Caco-2 (cell line): ENCODE measurements around the gene DSCAM. TPM values are rescaled to one million over a fixed set of nuclear protein-coding genes. Genes with fewer than 3 reads are reported as not detected.

Experiments used
- BruUV-seq: library from RNA; stranded (reverse); fragments of 400-500 nt; replicated peaks from 2 replicates; lab custom pipeline; 2021; lab: Mats Ljungman, UMichigan
- CTCF ChIA-PET: fragments of 300-600 bp; sonication (Branson Sonifier 250); formaldehyde crosslinking; loops from one replicate; lab custom pipeline; 2022; ENCODE audit warnings: antibody characterized with exemption; lab: Charles Lee
- POLR2A ChIA-PET: fragments of 300-600 bp; sonication (Branson Sonifier 250); formaldehyde crosslinking; loops from one replicate; lab custom pipeline; 2022; ENCODE audit warnings: antibody characterized with exemption; lab: Charles Lee
- DNase-seq, 2 experiments: peaks; one replicate each; pipeline versions ENCODE4 v3.0.0 to v3.0.0-alpha.2; 2020 to 2022
- H3K27me3 ChIP-seq: replicated peaks from 2 replicates; pipeline ENCODE4 v1.6.0; 2011; ENCODE audit warnings: low read length; ENCODE audit not compliant: control insufficient read depth, insufficient read depth
- H3K36me3 ChIP-seq: 2 replicates; pipeline ENCODE4 v1.5.1; 2011; ENCODE audit warnings: low read length; ENCODE audit not compliant: control insufficient read depth, insufficient read depth
- H3K4me1 ChIP-seq: fragments of 250-450 bp; sonication (Bioruptor Pico); 2 replicates; pipeline ENCODE4 v1.5.1; 2020; ENCODE audit warnings: mild to moderate bottlenecking
- H3K4me3 ChIP-seq: 2 replicates; pipeline ENCODE4 v1.5.1; 2011; ENCODE audit warnings: low read depth, mild to moderate bottlenecking, control low read depth, low read length
- H3K9me3 ChIP-seq: fragments of 250-450 bp; sonication (Bioruptor Pico); 2 replicates; pipeline ENCODE4 v1.5.1; 2020; ENCODE audit warnings: mild to moderate bottlenecking, moderate library complexity
- H3K27ac Mint-ChIP-seq: one replicate; pipeline ENCODE4 v1.8.0; 2022; ENCODE audit warnings: mixed read lengths; ENCODE audit not compliant: unreplicated experiment
- H3K27me3 Mint-ChIP-seq: one replicate; pipeline ENCODE4 v1.8.0; 2022; ENCODE audit warnings: mixed read lengths; ENCODE audit not compliant: insufficient read depth, unreplicated experiment
- H3K36me3 Mint-ChIP-seq: one replicate; pipeline ENCODE4 v1.8.0; 2022; ENCODE audit warnings: mild to moderate bottlenecking, mixed read lengths; ENCODE audit not compliant: insufficient read depth, unreplicated experiment
- H3K4me1 Mint-ChIP-seq: one replicate; pipeline ENCODE4 v1.8.0; 2022; ENCODE audit warnings: low read depth, mixed read lengths; ENCODE audit not compliant: unreplicated experiment
- H3K4me3 Mint-ChIP-seq: one replicate; pipeline ENCODE4 v1.8.0; 2022; ENCODE audit warnings: mild to moderate bottlenecking, moderate library complexity, mixed read lengths; ENCODE audit not compliant: unreplicated experiment
- H3K9me3 Mint-ChIP-seq: one replicate; pipeline ENCODE4 v1.8.0; 2022; ENCODE audit warnings: mixed read lengths; ENCODE audit not compliant: unreplicated experiment
- intact Hi-C: fragments of 100-400 bp; cut with micrococcal nuclease; formaldehyde crosslinking; loops from one replicate; pipeline ENCODE4 v1.10.0; 2022; ENCODE audit not compliant: unreplicated experiment
- total RNA-seq: library from RNA; stranded (reverse); gene quantifications from 2 replicates; pipeline ENCODE4 v1.2.3, GENCODE V29; 2022
- TF ChIP-seq, protein P1 (sequence below), 2 experiments: fragments of 200-600 bp in 1 of 2; IDR thresholded peaks; 1 replicate in 1 of 2; 2 replicates in 1 of 2; pipeline versions ENCODE4 v1.5.1 to v1.8.0; 2011 to 2022; ENCODE audit warnings: antibody characterized with exemption in 1 of 2, control low read depth in 1 of 2, inconsistent platforms in 1 of 2, low read depth in 1 of 2, low read length in 1 of 2, mild to moderate bottlenecking in 1 of 2, moderate library complexity in 1 of 2; ENCODE audit not compliant: insufficient read depth in 1 of 2, severe bottlenecking in 1 of 2, unreplicated experiment in 1 of 2

Gene DSCAM
- total RNA-seq, 1 experiment from 2014 or later, result not detected

DNA sequence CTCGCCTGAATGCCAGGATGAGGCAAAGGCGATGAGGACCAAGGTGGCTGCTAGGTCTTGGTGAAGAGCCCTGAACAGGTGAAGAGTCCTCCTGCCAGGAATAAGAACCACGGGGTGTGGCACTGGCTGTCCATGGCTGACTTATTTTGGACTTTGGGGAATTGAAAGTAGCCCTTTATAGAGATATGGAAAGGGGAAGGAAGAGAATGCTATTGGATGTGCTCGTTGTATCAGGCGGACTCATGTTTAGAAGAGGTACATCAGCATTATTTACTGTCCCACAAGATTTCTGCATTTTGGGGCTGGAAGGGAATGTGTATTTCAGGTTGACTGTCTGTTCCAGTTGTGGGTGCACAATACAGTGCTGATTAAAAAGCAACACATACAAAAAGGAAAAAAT, 465.8 kb downstream of the DSCAM start:
- Mint-ChIP-seq H3K27me3 (peaks cover 23% of the 10 kb centered on the region), H3K4me1 (no peaks in the 10 kb centered on the region), H3K36me3 (no peaks in the 10 kb centered on the region), H3K9me3 (no peaks in the 10 kb centered on the region), H3K4me3 (no peak overlapping the region), H3K27ac (no peak overlapping the region)
- Histone ChIP-seq H3K36me3 (no peaks in the 10 kb centered on the region), H3K27me3 (no peaks in the 10 kb centered on the region), H3K4me3 (no peak overlapping the region), H3K9me3 (no peaks in the 10 kb centered on the region), H3K4me1 (0 out of 2 replicates have a peak, but pooled peaks cover 2% of the 10 kb centered on the region)
- no TSS peak for BruUV-seq
- intact Hi-C loops, result no loop called here
- TF ChIP-seq, protein P1, sequence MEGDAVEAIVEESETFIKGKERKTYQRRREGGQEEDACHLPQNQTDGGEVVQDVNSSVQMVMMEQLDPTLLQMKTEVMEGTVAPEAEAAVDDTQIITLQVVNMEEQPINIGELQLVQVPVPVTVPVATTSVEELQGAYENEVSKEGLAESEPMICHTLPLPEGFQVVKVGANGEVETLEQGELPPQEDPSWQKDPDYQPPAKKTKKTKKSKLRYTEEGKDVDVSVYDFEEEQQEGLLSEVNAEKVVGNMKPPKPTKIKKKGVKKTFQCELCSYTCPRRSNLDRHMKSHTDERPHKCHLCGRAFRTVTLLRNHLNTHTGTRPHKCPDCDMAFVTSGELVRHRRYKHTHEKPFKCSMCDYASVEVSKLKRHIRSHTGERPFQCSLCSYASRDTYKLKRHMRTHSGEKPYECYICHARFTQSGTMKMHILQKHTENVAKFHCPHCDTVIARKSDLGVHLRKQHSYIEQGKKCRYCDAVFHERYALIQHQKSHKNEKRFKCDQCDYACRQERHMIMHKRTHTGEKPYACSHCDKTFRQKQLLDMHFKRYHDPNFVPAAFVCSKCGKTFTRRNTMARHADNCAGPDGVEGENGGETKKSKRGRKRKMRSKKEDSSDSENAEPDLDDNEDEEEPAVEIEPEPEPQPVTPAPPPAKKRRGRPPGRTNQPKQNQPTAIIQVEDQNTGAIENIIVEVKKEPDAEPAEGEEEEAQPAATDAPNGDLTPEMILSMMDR (IDR thresholded peaks at IDR 0.05; ENCODE audit: insufficient read depth in 1 of 2, low read depth in 1 of 2, low read length in 1 of 2, severe bottlenecking in 1 of 2, unreplicated experiment in 1 of 2), result no peak
- no peak for DNase-seq
- ChIA-PET CTCF (no interaction called here), POLR2A (no interaction called here)

DNA sequence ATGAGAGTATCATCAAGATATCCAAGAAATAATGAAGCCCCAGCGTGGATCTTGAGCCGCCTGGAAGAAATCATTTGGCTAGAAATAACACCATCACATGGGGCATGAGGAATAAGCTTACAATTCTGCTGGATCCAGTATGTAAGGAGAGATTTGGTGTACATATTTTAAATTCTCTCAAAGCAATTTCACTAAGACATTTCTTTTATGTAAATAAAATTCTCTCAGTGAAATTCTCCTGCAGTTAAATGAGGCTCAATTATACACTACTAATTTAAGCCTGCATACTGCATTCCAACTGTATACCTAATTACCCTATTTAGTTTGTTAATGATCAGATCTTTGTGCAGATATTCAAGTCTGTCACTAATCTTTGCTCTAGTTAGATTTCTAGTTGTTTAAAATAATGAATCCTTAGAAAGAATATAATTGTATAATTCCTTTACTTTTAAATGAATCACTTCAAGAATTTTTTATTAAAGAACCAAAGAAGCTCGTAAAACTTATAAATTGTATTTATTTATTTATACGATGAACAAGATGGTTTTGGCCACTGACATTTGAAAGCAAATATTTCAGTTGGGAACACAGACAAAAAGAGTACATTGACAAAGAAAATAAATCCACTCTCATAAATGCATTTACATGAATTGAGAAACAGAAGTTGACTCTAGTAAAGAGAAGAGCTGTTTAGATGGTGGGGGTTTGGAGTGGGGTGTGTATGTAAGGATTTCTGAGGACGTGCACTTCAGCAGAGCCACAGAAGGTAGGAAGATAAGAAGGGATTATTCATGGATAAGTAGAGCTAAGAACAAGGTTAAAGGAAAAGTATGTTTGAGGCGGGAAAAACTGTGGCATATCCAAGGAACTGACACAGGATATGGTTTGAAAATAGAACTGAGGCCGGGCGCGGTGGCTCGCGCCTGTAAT, 466.8 kb downstream of the DSCAM start:
- H3K4me1 Mint-ChIP-seq, result no peaks in the 10 kb centered on the region
- intact Hi-C loops, result no loop called here
- CTCF ChIA-PET, result no interaction called here
- no peaks in the 10 kb centered on the region for H3K4me1 ChIP-seq
- POLR2A ChIA-PET, result no interaction called here
- H3K4me3 ChIP-seq, result no peak overlapping the region
- H3K9me3 ChIP-seq, result no peaks in the 10 kb centered on the region
- DNase-seq, result no peak
- H3K36me3 Mint-ChIP-seq, result no peaks in the 10 kb centered on the region
- TF ChIP-seq, protein P1 (IDR thresholded peaks at IDR 0.05; ENCODE audit: insufficient read depth in 1 of 2, low read depth in 1 of 2, low read length in 1 of 2, severe bottlenecking in 1 of 2, unreplicated experiment in 1 of 2), result no peak
- H3K36me3 ChIP-seq, result no peaks in the 10 kb centered on the region
- peaks cover 23% of the 10 kb centered on the region for H3K27me3 Mint-ChIP-seq
- no TSS peak for BruUV-seq
- no peaks in the 10 kb centered on the region for H3K27me3 ChIP-seq
- no peaks in the 10 kb centered on the region for H3K9me3 Mint-ChIP-seq
- H3K4me3 Mint-ChIP-seq, result no peak overlapping the region
- H3K27ac Mint-ChIP-seq, result no peak overlapping the region

GRCh38 chr21:40377135-40377534, 469.8 kb downstream of the DSCAM start:
- no peak for DNase-seq
- Histone ChIP-seq H3K36me3 (no peaks in the 10 kb centered on the region), H3K4me3 (no peak overlapping the region), H3K9me3 (no peaks in the 10 kb centered on the region), H3K4me1 (no peaks in the 10 kb centered on the region), H3K27me3 (no peaks in the 10 kb centered on the region)
- no TSS peak for BruUV-seq
- intact Hi-C loops, result no loop called here
- ChIA-PET POLR2A (no interaction called here), CTCF (no interaction called here)
- Mint-ChIP-seq H3K4me1 (no peaks in the 10 kb centered on the region), H3K4me3 (no peak overlapping the region), H3K36me3 (no peaks in the 10 kb centered on the region), H3K27me3 (peaks cover 12% of the 10 kb centered on the region), H3K27ac (no peak overlapping the region), H3K9me3 (no peaks in the 10 kb centered on the region)
- TF ChIP-seq, protein P1 (IDR thresholded peaks at IDR 0.05; ENCODE audit: insufficient read depth in 1 of 2, low read depth in 1 of 2, low read length in 1 of 2, severe bottlenecking in 1 of 2, unreplicated experiment in 1 of 2), result no peak
